H9 (cell line): ENCODE data around the gene POGLUT2. TPM values are rescaled to one million over a fixed set of nuclear protein-coding genes. Genes with fewer than 3 reads are reported as not detected.

Source experiments
- DNase-seq: peaks from one replicate; pipeline ENCODE4 v3.0.0-alpha.2; 2017
- H2AFZ ChIP-seq: one replicate; pipeline ENCODE4 v1.6.1; 2013; ENCODE audit warnings: mild to moderate bottlenecking, low read length, control low read depth, moderate library complexity
- H2AK5ac ChIP-seq: 2 replicates; pipeline ENCODE4 v1.6.1; 2013; ENCODE audit warnings: low read length, control low read depth, mixed read lengths; ENCODE audit not compliant: insufficient read length
- H2BK120ac ChIP-seq: one replicate; pipeline ENCODE4 v1.6.1; 2013; ENCODE audit warnings: low read depth, mild to moderate bottlenecking, low read length, control low read depth, inconsistent platforms; ENCODE audit not compliant: poor library complexity, severe bottlenecking
- H2BK12ac ChIP-seq: 2 replicates; pipeline ENCODE4 v1.6.1; 2013; ENCODE audit warnings: low read length, control low read depth, mixed read lengths, low read depth; ENCODE audit not compliant: insufficient read length
- H2BK15ac ChIP-seq: 2 replicates; pipeline ENCODE4 v1.6.1; 2013; ENCODE audit warnings: low read depth, low read length, control low read depth
- H2BK20ac ChIP-seq: one replicate; pipeline ENCODE4 v1.6.1; 2013; ENCODE audit warnings: low read depth, mild to moderate bottlenecking, low read length, control low read depth, inconsistent platforms; ENCODE audit not compliant: poor library complexity, severe bottlenecking
- H2BK5ac ChIP-seq: 2 replicates; pipeline ENCODE4 v1.6.1; 2013; ENCODE audit warnings: low read length, control low read depth, mixed read lengths; ENCODE audit not compliant: insufficient read length
- H3K14ac ChIP-seq: 2 replicates; pipeline ENCODE4 v1.6.1; 2013; ENCODE audit warnings: low read length, control low read depth; ENCODE audit not compliant: insufficient read depth
- H3K18ac ChIP-seq: 2 replicates; pipeline ENCODE4 v1.6.1; 2013; ENCODE audit warnings: low read depth, mild to moderate bottlenecking, mixed read lengths, low read length, control low read depth; ENCODE audit not compliant: insufficient read length
- H3K23ac ChIP-seq: 2 replicates; pipeline ENCODE4 v1.6.1; 2013; ENCODE audit warnings: low read length, control low read depth, mixed read lengths, low read depth; ENCODE audit not compliant: insufficient read length
- H3K23me2 ChIP-seq: 2 replicates; pipeline ENCODE4 v1.6.1; 2013; ENCODE audit warnings: low read depth, mild to moderate bottlenecking, mixed read lengths, low read length, control low read depth; ENCODE audit not compliant: insufficient read length, poor library complexity, severe bottlenecking
- H3K27ac ChIP-seq: 2 replicates; pipeline ENCODE4 v1.5.1; 2013; ENCODE audit warnings: low read length, control low read depth, mixed read lengths, low read depth; ENCODE audit not compliant: insufficient read length
- H3K27me3 ChIP-seq: 2 replicates; pipeline ENCODE4 v1.6.1; 2013; ENCODE audit warnings: low read length, control low read depth, inconsistent platforms; ENCODE audit not compliant: insufficient read depth
- H3K4ac ChIP-seq: 2 replicates; pipeline ENCODE4 v1.6.1; 2013; ENCODE audit warnings: low read depth, mild to moderate bottlenecking, control low read depth, inconsistent platforms, low read length, moderate library complexity
- H3K4me1 ChIP-seq: 2 replicates; pipeline ENCODE4 v1.6.1; 2013; ENCODE audit warnings: low read length, control low read depth, inconsistent platforms; ENCODE audit not compliant: insufficient read depth
- H3K4me2 ChIP-seq: 2 replicates; pipeline ENCODE4 v1.6.1; 2013; ENCODE audit warnings: low read length, control low read depth, mixed read lengths; ENCODE audit not compliant: insufficient read length, insufficient read depth
- H3K56ac ChIP-seq: 2 replicates; pipeline ENCODE4 v1.6.1; 2013; ENCODE audit warnings: low read depth, mild to moderate bottlenecking, mixed read lengths, low read length, control low read depth; ENCODE audit not compliant: insufficient read length
- H3K79me1 ChIP-seq: 2 replicates; pipeline ENCODE4 v1.6.1; 2013; ENCODE audit warnings: low read depth, mild to moderate bottlenecking, moderate library complexity, low read length, control low read depth, inconsistent platforms; ENCODE audit not compliant: insufficient read depth, poor library complexity, severe bottlenecking
- H3K79me2 ChIP-seq: 2 replicates; pipeline ENCODE4 v1.6.1; 2013; ENCODE audit warnings: low read length, control low read depth, inconsistent platforms; ENCODE audit not compliant: insufficient read depth
- H3K9ac ChIP-seq: 2 replicates; pipeline ENCODE4 v1.6.1; 2013; ENCODE audit warnings: low read length, control low read depth, mixed read lengths; ENCODE audit not compliant: insufficient read length; ENCODE audit errors: extremely low read depth
- H3K9me3 ChIP-seq: one replicate; pipeline ENCODE4 v1.6.1; 2013; ENCODE audit warnings: low read depth, low read length, inconsistent platforms; ENCODE audit not compliant: control insufficient read depth
- H3T11ph ChIP-seq: one replicate; pipeline ENCODE4 v1.6.1; 2013; ENCODE audit warnings: mild to moderate bottlenecking, low read length, control low read depth, inconsistent platforms
- H4K20me1 ChIP-seq: one replicate; pipeline ENCODE4 v1.6.1; 2013; ENCODE audit not compliant: control insufficient read depth, insufficient read length, insufficient read depth
- H4K5ac ChIP-seq: 2 replicates; pipeline ENCODE4 v1.6.1; 2013; ENCODE audit warnings: low read depth, mild to moderate bottlenecking, mixed read lengths, low read length, control low read depth; ENCODE audit not compliant: insufficient read length
- H4K8ac ChIP-seq: replicated peaks from 2 replicates; pipeline ENCODE4 v1.6.1; 2013; ENCODE audit warnings: low read length, control low read depth, mixed read lengths, low read depth; ENCODE audit not compliant: insufficient read length
- H4K91ac ChIP-seq: 2 replicates; pipeline ENCODE4 v1.6.1; 2013; ENCODE audit warnings: low read depth, mild to moderate bottlenecking, moderate library complexity, mixed read lengths, low read length, control low read depth; ENCODE audit not compliant: insufficient read length
- H3K27ac Mint-ChIP-seq, 3 experiments: 2 replicates in 2 of 3; 3 replicates in 1 of 3; pipeline ENCODE4 v1.8.0; 2020 to 2021; ENCODE audit warnings: mixed read lengths in 3 of 3, mild to moderate bottlenecking in 1 of 3, moderate library complexity in 1 of 3
- H3K27me3 Mint-ChIP-seq: 2 replicates; pipeline ENCODE4 v1.8.0; 2021; ENCODE audit warnings: low read depth, mild to moderate bottlenecking, moderate library complexity, mixed read lengths
- H3K36me3 Mint-ChIP-seq, 3 experiments: 2 replicates in 2 of 3; 3 replicates in 1 of 3; pipeline ENCODE4 v1.8.0; 2020 to 2021; ENCODE audit warnings: low read depth in 3 of 3, mixed read lengths in 3 of 3; ENCODE audit not compliant: insufficient read depth in 1 of 3
- H3K4me1 Mint-ChIP-seq, 2 experiments: 2 replicates each; pipeline ENCODE4 v1.8.0; 2020; ENCODE audit warnings: mixed read lengths in 2 of 2
- H3K4me3 Mint-ChIP-seq, 2 experiments: 2 replicates in 1 of 2; 3 replicates in 1 of 2; pipeline ENCODE4 v1.8.0; 2020 to 2021; ENCODE audit warnings: mild to moderate bottlenecking in 2 of 2, mixed read lengths in 2 of 2, moderate library complexity in 1 of 2
- H3K9me3 Mint-ChIP-seq, 2 experiments: 2 replicates in 1 of 2; 3 replicates in 1 of 2; pipeline ENCODE4 v1.8.0; 2020; ENCODE audit warnings: mild to moderate bottlenecking in 2 of 2, mixed read lengths in 2 of 2, moderate library complexity in 1 of 2
- WGBS: extraction: QIAGEN DNeasy Blood & Tissue Kit; methylation state at CpG from one replicate; pipeline ENCODE4 v1.1.7; 2013; ENCODE audit warnings: missing lambda C conversion rate, low lambda C conversion rate, mixed read lengths; ENCODE audit not compliant: insufficient read length; ENCODE audit errors: extremely low coverage; 5-methylcytosine and 5-hydroxymethylcytosine counted together
- total RNA-seq: library from RNA; stranded (reverse); gene quantifications from 2 replicates; pipeline ENCODE4 v1.2.1, GENCODE V29; 2021
- TF ChIP-seq, protein P1 (sequence below): fragments of 200-600 bp; sonication (generic); conservative IDR thresholded peaks from 3 replicates; pipeline ENCODE4 v1.8.0; 2021; ENCODE audit warnings: antibody characterized with exemption, mild to moderate bottlenecking

POGLUT2 gene
- total RNA-seq, 1 experiment from 2014 or later = 23.5 TPM

DNA sequence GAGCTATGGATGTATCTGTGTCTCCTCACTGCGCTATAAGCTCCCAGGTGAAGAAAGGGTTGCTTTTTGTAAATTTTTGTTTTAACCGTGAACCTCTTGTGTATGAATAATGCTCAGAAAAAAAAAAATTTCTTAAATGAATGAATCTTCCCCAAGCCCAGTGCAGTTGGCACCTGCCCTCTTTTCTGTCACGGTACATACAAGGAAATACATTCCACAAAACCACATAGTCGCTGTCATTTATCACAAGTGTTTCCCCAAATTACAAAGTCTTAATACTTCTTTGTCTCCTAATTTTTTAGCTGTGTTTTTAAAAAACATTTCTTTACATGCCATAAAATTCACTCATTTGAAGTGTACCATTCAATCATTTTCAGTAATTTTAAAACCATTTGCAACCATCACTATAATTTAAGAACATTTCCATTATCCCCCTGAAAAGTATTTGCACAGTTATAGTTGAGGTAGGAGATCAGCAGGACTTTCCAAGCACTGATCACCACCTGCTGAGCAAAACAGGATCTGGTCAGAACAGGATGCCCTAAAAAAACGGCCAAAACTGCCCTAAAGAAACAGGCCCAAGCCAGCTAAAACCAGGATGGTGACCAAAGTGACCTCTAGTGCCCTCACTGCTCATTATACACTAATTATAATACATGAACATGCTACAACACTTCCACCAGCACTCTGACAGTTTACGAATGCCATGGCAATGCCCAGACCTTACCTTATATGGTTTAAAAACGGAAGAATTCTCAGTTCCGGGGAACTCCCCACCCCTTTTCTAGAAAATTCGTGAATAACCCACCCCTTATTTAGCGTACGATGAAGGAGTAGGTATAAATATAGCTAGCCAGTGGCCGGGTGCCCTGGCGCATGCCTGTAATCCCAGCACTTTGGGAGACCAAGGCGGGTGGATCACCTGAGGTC, 23.9 kb downstream of the POGLUT2 start:
- Histone ChIP-seq H4K20me1 (no peaks in the 10 kb centered on the region), H3K27ac (no peak overlapping the region), H3K4me1 (peaks cover 2% of the 10 kb centered on the region; the same call in 1 of the 2 replicates), H3K56ac (no peak overlapping the region), H2BK20ac (no peak overlapping the region), H3K27me3 (no peaks in the 10 kb centered on the region; the same call in 1 of the 2 replicates), H2BK5ac (no peak overlapping the region), H3K18ac (peak overlapping the region; percentile 1), H4K91ac (no peak overlapping the region), H2AFZ (no peak overlapping the region), H3K9ac (no peak overlapping the region), H3K4ac (no peak overlapping the region), H3K14ac (no peak overlapping the region; the same call in 1 of the 2 replicates), H2AK5ac (no peak overlapping the region), H3K23me2 (peaks cover 5% of the 10 kb centered on the region), H3K4me2 (no peak overlapping the region), H3K79me2 (no peaks in the 10 kb centered on the region), H3K23ac (no peak overlapping the region), H2BK15ac (no peak overlapping the region), H2BK12ac (no peak overlapping the region), H3K9me3 (no peaks in the 10 kb centered on the region), H3K79me1 (no peaks in the 10 kb centered on the region), H2BK120ac (no peak overlapping the region), H4K5ac (no peak overlapping the region), H3T11ph (no peak overlapping the region), H4K8ac (no peak overlapping the region)
- no peak overlapping the region for H3K27ac Mint-ChIP-seq
- peaks cover 0 to 3% (median 0%) of the 10 kb centered on the region in 3 experiments; a peak in 2 of 7 replicates for H3K36me3 Mint-ChIP-seq
- peaks cover 9% of the 10 kb centered on the region for H3K27me3 Mint-ChIP-seq
- DNase-seq = no peak
- H3K4me1 Mint-ChIP-seq = peaks cover 8 to 14% of the 10 kb centered on the region in 2 experiments
- TF ChIP-seq, protein P1, sequence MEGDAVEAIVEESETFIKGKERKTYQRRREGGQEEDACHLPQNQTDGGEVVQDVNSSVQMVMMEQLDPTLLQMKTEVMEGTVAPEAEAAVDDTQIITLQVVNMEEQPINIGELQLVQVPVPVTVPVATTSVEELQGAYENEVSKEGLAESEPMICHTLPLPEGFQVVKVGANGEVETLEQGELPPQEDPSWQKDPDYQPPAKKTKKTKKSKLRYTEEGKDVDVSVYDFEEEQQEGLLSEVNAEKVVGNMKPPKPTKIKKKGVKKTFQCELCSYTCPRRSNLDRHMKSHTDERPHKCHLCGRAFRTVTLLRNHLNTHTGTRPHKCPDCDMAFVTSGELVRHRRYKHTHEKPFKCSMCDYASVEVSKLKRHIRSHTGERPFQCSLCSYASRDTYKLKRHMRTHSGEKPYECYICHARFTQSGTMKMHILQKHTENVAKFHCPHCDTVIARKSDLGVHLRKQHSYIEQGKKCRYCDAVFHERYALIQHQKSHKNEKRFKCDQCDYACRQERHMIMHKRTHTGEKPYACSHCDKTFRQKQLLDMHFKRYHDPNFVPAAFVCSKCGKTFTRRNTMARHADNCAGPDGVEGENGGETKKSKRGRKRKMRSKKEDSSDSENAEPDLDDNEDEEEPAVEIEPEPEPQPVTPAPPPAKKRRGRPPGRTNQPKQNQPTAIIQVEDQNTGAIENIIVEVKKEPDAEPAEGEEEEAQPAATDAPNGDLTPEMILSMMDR = no peak
- H3K4me3 Mint-ChIP-seq = peak overlapping the region; percentile 82 to 83
- WGBS = no CpG with 5 or more reads among the region's 14 CpGs
- H3K9me3 Mint-ChIP-seq = peaks cover 0 to 2% of the 10 kb centered on the region in 2 experiments; a peak in 2 of 5 replicates
